PFSK-1 (cell line): ENCODE measurements around the gene CRAT.

Experiments
- FOXP2 ChIP-seq: optimal IDR thresholded peaks from 2 replicates; pipeline ENCODE3; 2011; ENCODE audit warnings: borderline replicate concordance, control low read depth, inconsistent platforms; ENCODE audit not compliant: insufficient read depth; ENCODE audit errors: extremely low read length, extremely low read depth
- POLR2AphosphoS5 ChIP-seq: IDR thresholded peaks from 2 replicates; pipeline ENCODE4 v1.6.1; 2012; ENCODE audit warnings: low read depth, mild to moderate bottlenecking, control low read depth, low read length, moderate library complexity
- REST ChIP-seq, 2 experiments: IDR thresholded peaks; 2 replicates each; pipeline versions ENCODE4 v1.6.1 to v1.8.0; 2011 to 2012; ENCODE audit warnings: low read depth in 2 of 2, low read length in 2 of 2, control low read depth in 1 of 2, inconsistent platforms in 1 of 2, mild to moderate bottlenecking in 1 of 2, moderate library complexity in 1 of 2; ENCODE audit not compliant: insufficient read depth in 1 of 2
- SIN3A ChIP-seq: IDR thresholded peaks from 2 replicates; pipeline ENCODE4 v1.6.1; 2012; ENCODE audit warnings: mild to moderate bottlenecking, low read length, moderate library complexity, borderline replicate concordance; ENCODE audit not compliant: insufficient read depth
- TAF1 ChIP-seq: IDR thresholded peaks from 2 replicates; pipeline ENCODE4 v1.6.1; 2012; ENCODE audit warnings: low read length, control low read depth, borderline replicate concordance; ENCODE audit not compliant: insufficient read depth

The CRAT gene

DNA sequence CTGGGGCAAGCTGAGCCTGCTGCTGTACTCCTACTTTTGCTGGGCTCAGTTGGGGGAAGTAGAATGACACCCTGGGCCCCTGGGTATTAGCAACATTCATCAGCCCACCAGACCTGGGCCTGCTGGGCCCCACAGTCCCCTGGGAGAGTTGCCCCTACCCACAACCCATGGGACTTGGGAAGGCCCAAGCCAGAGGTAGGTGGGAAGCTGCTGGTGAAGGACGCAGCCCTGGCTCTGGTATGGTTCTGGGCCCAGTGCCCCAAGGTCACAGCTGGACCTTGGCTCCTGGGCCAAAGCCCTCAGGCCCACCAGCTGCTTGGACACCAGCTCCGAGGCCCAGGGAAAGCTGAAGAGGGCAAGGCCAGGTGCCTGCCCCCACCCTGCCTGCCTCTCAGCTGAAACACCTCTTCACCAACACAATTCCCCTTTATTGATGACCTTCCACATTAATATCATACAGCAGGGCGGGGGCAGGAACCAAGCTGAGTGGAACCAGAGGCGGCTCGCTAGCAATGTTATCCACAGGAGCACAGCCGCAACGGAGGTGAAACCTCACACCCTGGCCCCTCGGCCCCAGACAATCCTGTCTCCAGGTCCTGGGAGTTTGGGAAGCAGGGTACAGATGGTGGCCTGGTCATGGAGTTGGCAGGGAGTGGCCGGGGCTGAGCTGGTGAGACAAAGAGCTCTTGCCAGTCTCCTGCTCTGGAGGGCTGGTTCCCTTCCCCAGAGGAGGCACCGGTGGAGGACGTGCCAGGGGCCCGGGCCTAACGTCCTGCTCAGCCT is 16.0 kb downstream of the CRAT start:
- TF ChIP-seq SIN3A (no peak), FOXP2 (no peak), REST (IDR thresholded peaks at IDR 0.05; ENCODE audit: insufficient read depth in 1 of 2, low read depth in 2 of 2, low read length in 2 of 2) (no peak), TAF1 (no peak), POLR2AphosphoS5 (no peak)

- TF ChIP-seq FOXP2 (no peak), REST (IDR thresholded peaks at IDR 0.05; ENCODE audit: insufficient read depth in 1 of 2, low read depth in 2 of 2, low read length in 2 of 2) (no peak)
Observed at GRCh38 chr9:129093602-129094386, 16.8 kb downstream of the CRAT start.

GRCh38 chr9:129089246-129089645 is 21.3 kb downstream of the CRAT start:
- TF ChIP-seq SIN3A (no peak), REST (IDR thresholded peaks at IDR 0.05; ENCODE audit: insufficient read depth in 1 of 2, low read depth in 2 of 2, low read length in 2 of 2) (no peak), TAF1 (no peak), FOXP2 (no peak), POLR2AphosphoS5 (no peak)

DNA sequence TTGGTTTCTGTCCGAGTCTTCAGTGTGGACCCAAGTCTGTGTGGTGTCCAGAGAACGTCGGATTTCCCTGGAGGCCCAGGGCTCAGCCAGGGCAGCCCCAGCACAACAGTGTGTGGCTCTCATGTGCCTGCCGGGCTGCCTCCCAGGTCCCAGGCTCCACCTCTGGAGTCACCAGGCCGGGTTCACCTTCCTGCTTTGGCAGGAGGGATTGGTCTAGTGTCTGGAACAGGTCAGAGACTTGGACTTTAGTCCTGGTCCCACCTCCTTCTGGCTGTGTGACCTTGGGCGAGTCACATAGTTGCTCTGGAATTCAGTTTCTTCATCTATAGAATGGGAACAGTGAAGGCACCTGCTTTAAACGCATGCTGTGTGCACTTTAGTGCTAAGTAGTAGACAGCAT is 26.5 kb downstream of the CRAT start:
- no peak for TF ChIP-seq POLR2AphosphoS5
- no peak for TF ChIP-seq REST (IDR thresholded peaks at IDR 0.05; ENCODE audit: insufficient read depth in 1 of 2, low read depth in 2 of 2, low read length in 2 of 2)
- TF ChIP-seq SIN3A = no peak
- no peak for TF ChIP-seq TAF1
- TF ChIP-seq FOXP2 = no peak
